A549 (cell line): ENCODE measurements around the gene BCL2L13. TPM values are rescaled to one million over a fixed set of nuclear protein-coding genes. Genes with fewer than 3 reads are reported as not detected.

Experiments
- ATAC-seq, 2 experiments: fragments of 200-7000 bp in 1 of 2; fragments of >200 bp in 1 of 2; cut with Nextera tagmentation in 1 of 2; cut with Tn5 transposase in 1 of 2; 3 replicates each; pipeline versions ENCODE4 v1.8.0 to v1.9.1; 2018 to 2020; ENCODE audit warnings: mild to moderate bottlenecking in 1 of 2, moderate library complexity in 1 of 2
- CTCF ChIA-PET: fragments of 300-600 bp; sonication (Branson Sonifier 250); formaldehyde crosslinking; extraction: SDS; loops from one replicate; lab custom pipeline; 2021; ENCODE audit warnings: antibody characterized with exemption, inconsistent platforms; lab: Yijun Ruan, JAX
- POLR2A ChIA-PET: fragments of 350-600 bp; formaldehyde crosslinking; extraction: SDS; loops from one replicate; lab custom pipeline; 2021; ENCODE audit warnings: antibody characterized with exemption, inconsistent platforms; lab: Yijun Ruan, JAX
- DNase-seq, 2 experiments: peaks; one replicate each; pipeline versions ENCODE4 v3.0.0 to v3.0.0-alpha.2; 2011 to 2016; ENCODE audit warnings: low read depth in 1 of 2, low spot score in 1 of 2
- FAIRE-seq: peaks from 2 replicates; lab custom pipeline; 2011; peaks lifted over from hg19 to GRCh38; lab: Jason Lieb, UNC
- H3K27ac ChIP-seq, 2 experiments: fragments of >200 bp; sonication (Bioruptor Twin); formaldehyde crosslinking; 3 replicates each; pipeline ENCODE4 v1.5.1; 2016 to 2017
- H3K4me1 ChIP-seq: fragments of >200 bp; sonication (Bioruptor Twin); formaldehyde crosslinking; 3 replicates; pipeline ENCODE4 v1.6.1; 2016
- H3K4me2 ChIP-seq: fragments of >200 bp; sonication (Bioruptor Twin); formaldehyde crosslinking; 3 replicates; pipeline ENCODE4 v1.6.1; 2016
- H3K4me3 ChIP-seq: fragments of >200 bp; sonication (Bioruptor Twin); formaldehyde crosslinking; 3 replicates; pipeline ENCODE4 v1.5.1; 2016
- H3K9me3 ChIP-seq: fragments of >200 bp; sonication (Bioruptor Twin); formaldehyde crosslinking; 3 replicates; pipeline ENCODE4 v1.6.1; 2016
- CBX2 ChIP-seq: fragments of 200-600 bp; sonication (generic); IDR thresholded peaks from 2 replicates; pipeline ENCODE4 v1.6.1; 2016; ENCODE audit warnings: low read depth, mild to moderate bottlenecking, borderline replicate concordance
- EHF ChIP-seq: fragments of 250-450 bp; sonication (Bioruptor Pico); IDR thresholded peaks from 2 replicates; pipeline ENCODE4 v1.5.0; 2020; ENCODE audit warnings: mild to moderate bottlenecking
- EP300 ChIP-seq, 2 experiments: fragments of >200 bp; sonication (Bioruptor Twin); formaldehyde crosslinking; IDR thresholded peaks; 2 replicates in 1 of 2; 3 replicates in 1 of 2; pipeline ENCODE4 v1.6.1; 2016 to 2017
- FOXS1 ChIP-seq: fragments of 250-450 bp; sonication (Bioruptor Pico); IDR thresholded peaks from 2 replicates; pipeline ENCODE4 v1.5.0; 2020; ENCODE audit warnings: mild to moderate bottlenecking, moderate library complexity
- HDAC2 ChIP-seq: fragments of 200-600 bp; sonication (generic); IDR thresholded peaks from 2 replicates; pipeline ENCODE4 v1.6.1; 2016
- HOXB5 ChIP-seq: fragments of 250-450 bp; sonication (Bioruptor Pico); IDR thresholded peaks from 2 replicates; pipeline ENCODE4 v1.5.0; 2020; ENCODE audit warnings: mild to moderate bottlenecking, moderate library complexity
- JUNB ChIP-seq: fragments of >200 bp; sonication (Bioruptor Twin); formaldehyde crosslinking; IDR thresholded peaks from 2 replicates; pipeline ENCODE4 v1.6.1; 2016
- KDM1A ChIP-seq: fragments of 200-600 bp; sonication (generic); IDR thresholded peaks from 2 replicates; pipeline ENCODE4 v1.6.1; 2016; ENCODE audit warnings: low read depth, mild to moderate bottlenecking
- MAFK ChIP-seq: fragments of 450-650 bp; IDR thresholded peaks from 2 replicates; pipeline ENCODE4 v1.6.1; 2014; ENCODE audit not compliant: partially characterized antibody
- MAZ ChIP-seq: fragments of 150-350 bp; IDR thresholded peaks from 2 replicates; pipeline ENCODE4 v1.6.1; 2014; ENCODE audit warnings: antibody characterized with exemption, low read depth, low read length, borderline replicate concordance
- NFE2L2 ChIP-seq: fragments of 150-350 bp; conservative IDR thresholded peaks from 2 replicates; pipeline ENCODE4 v1.6.1; 2014; ENCODE audit warnings: low read length
- NPAS2 ChIP-seq: fragments of 250-450 bp; sonication (Bioruptor Pico); IDR thresholded peaks from 2 replicates; pipeline ENCODE4 v1.8.0; 2022; ENCODE audit warnings: mild to moderate bottlenecking, moderate library complexity, borderline replicate concordance
- RAD21 ChIP-seq, 2 experiments: fragments of >200 bp in 1 of 2; sonication (Bioruptor Twin) in 1 of 2; formaldehyde crosslinking in 1 of 2; IDR thresholded peaks in 1 of 2; conservative IDR thresholded peaks in 1 of 2; 2 replicates in 1 of 2; 3 replicates in 1 of 2; pipeline ENCODE4 v1.6.1; 2012 to 2018; ENCODE audit warnings: inconsistent platforms in 1 of 2
- RARB ChIP-seq: fragments of 250-450 bp; sonication (Bioruptor Pico); IDR thresholded peaks from 2 replicates; pipeline ENCODE4 v1.8.0; 2021; ENCODE audit warnings: mild to moderate bottlenecking, moderate library complexity
- RFX5 ChIP-seq: fragments of 450-650 bp; IDR thresholded peaks from 2 replicates; pipeline ENCODE4 v1.7.1; 2014; ENCODE audit warnings: antibody characterized with exemption, mild to moderate bottlenecking, moderate library complexity
- RNF2 ChIP-seq: fragments of 200-600 bp; sonication (generic); IDR thresholded peaks from 2 replicates; pipeline ENCODE4 v1.6.1; 2016; ENCODE audit warnings: low read depth, mild to moderate bottlenecking, antibody characterized with exemption, moderate library complexity, borderline replicate concordance
- SMC3 ChIP-seq: fragments of >200 bp; sonication (Bioruptor Twin); formaldehyde crosslinking; IDR thresholded peaks from 3 replicates; pipeline ENCODE4 v1.6.1; 2018; ENCODE audit warnings: inconsistent platforms
- TP53 ChIP-seq: fragments of 250-450 bp; sonication (Bioruptor Pico); IDR thresholded peaks from 2 replicates; pipeline ENCODE4 v1.5.0; 2021; ENCODE audit warnings: mild to moderate bottlenecking, moderate library complexity
- ZC3H11A ChIP-seq: fragments of 450-650 bp; IDR thresholded peaks from 2 replicates; pipeline ENCODE4 v1.6.1; 2014; ENCODE audit warnings: antibody characterized with exemption, mild to moderate bottlenecking
- ZFP36 ChIP-seq: fragments of 450-650 bp; IDR thresholded peaks from 2 replicates; pipeline ENCODE4 v1.6.1; 2014; ENCODE audit warnings: borderline replicate concordance; ENCODE audit not compliant: partially characterized antibody
- ZSCAN20 ChIP-seq: fragments of 250-450 bp; sonication (Bioruptor Pico); IDR thresholded peaks from 2 replicates; pipeline ENCODE4 v1.8.0; 2022; ENCODE audit warnings: mild to moderate bottlenecking, moderate library complexity
- WGBS: methylation state at CpG from one replicate; pipeline ENCODE4 v1.1.6; 2017; ENCODE audit errors: missing lambda C conversion rate; 5-methylcytosine and 5-hydroxymethylcytosine counted together
- polyA plus RNA-seq, 4 experiments: library from polyadenylated mRNA; depleted of rRNA in 3 of 4; stranded (reverse); fragments of >200 nt; fragmentation: RNase III in 1 of 4; extraction: RNeasy Plus Mini Kit Qiagen cat#74134 plus additional on column Dnase treatment in 1 of 4; gene quantifications; 2 replicates in 3 of 4; 3 replicates in 1 of 4; pipeline ENCODE4 v1.2.3, GENCODE V29; 2011 to 2017
- TF ChIP-seq, protein P1 (sequence below): fragments of 250-450 bp; sonication (Bioruptor Pico); IDR thresholded peaks from 2 replicates; pipeline ENCODE4 v1.5.0; 2021; ENCODE audit warnings: mild to moderate bottlenecking, moderate library complexity, borderline replicate concordance
- TF ChIP-seq, protein P2 (sequence below): fragments of >200 bp; sonication (Bioruptor Twin); formaldehyde crosslinking; IDR thresholded peaks from 2 replicates; pipeline ENCODE4 v1.6.1; 2016
- TF ChIP-seq, protein P3 (sequence below): fragments of 200-600 bp; sonication (generic); IDR thresholded peaks from 2 replicates; pipeline ENCODE4 v1.6.1; 2016; ENCODE audit warnings: antibody characterized with exemption, mild to moderate bottlenecking, moderate library complexity
- TF ChIP-seq, protein P4 (sequence below): fragments of 250-450 bp; sonication (Bioruptor Pico); IDR thresholded peaks from 2 replicates; pipeline ENCODE4 v1.5.0; 2020; ENCODE audit warnings: low read depth, mild to moderate bottlenecking, moderate library complexity
- TF ChIP-seq, protein P5 (sequence below): fragments of >200 bp; sonication (Bioruptor Twin); formaldehyde crosslinking; IDR thresholded peaks from 3 replicates; pipeline ENCODE4 v1.6.1; 2016

BCL2L13 gene
- polyA plus RNA-seq, 2 of the 4 experiments (the other 2 are of a cell fraction) = 36.9 to 44.9 TPM

DNA sequence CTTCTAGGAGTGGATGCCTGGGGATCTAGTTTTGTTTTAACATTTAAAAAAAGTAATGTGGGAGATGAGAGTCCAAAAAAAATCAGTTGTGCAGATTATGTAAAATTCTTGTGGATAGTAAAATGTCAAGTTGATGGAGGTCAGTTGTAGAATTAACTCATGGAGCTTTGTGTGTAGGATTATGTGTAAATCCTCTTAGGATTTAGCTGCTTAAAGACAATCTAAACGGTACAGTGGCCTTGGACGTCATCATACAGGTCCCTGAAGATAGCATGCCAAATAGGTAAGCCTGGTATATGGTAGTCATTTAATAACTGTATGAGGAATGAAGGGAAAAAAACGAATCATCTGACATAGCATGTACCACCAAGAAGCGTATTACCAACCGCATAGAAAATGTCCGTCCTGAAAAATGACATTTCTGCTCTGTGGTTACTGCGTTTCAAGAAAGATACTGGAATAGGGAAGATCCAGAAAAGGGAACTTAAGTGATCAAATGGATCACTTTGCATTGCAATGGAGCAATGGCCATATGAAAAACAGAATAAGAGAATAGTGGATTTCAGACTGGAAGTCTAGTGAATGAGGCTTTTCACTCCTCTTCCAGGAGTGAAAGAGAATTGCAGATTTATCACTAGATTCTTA, 61.3 kb downstream of the BCL2L13 start:
- no peak for ATAC-seq
- 86% methylated on average over 7 of the region's 7 CpGs for WGBS
- TF ChIP-seq EHF (no peak), RAD21 (conservative IDR thresholded peaks at IDR 0.05 in 1 of 2, IDR thresholded peaks at IDR 0.05 in 1 of 2) (no peak), KDM1A (no peak), NPAS2 (CRISPR knock-in tag) (no peak), EP300 (IDR thresholded peaks at IDR 0.05) (no peak), ZFP36 (no peak), RARB (CRISPR knock-in tag) (no peak), SMC3 (no peak)
- TF ChIP-seq, protein P1, sequence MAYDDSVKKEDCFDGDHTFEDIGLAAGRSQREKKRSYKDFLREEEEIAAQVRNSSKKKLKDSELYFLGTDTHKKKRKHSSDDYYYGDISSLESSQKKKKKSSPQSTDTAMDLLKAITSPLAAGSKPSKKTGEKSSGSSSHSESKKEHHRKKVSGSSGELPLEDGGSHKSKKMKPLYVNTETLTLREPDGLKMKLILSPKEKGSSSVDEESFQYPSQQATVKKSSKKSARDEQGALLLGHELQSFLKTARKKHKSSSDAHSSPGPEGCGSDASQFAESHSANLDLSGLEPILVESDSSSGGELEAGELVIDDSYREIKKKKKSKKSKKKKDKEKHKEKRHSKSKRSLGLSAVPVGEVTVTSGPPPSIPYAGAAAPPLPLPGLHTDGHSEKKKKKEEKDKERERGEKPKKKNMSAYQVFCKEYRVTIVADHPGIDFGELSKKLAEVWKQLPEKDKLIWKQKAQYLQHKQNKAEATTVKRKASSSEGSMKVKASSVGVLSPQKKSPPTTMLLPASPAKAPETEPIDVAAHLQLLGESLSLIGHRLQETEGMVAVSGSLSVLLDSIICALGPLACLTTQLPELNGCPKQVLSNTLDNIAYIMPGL = no peak
- TF ChIP-seq, protein P2, sequence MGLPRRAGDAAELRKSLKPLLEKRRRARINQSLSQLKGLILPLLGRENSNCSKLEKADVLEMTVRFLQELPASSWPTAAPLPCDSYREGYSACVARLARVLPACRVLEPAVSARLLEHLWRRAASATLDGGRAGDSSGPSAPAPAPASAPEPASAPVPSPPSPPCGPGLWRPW = no peak
- H3K27ac ChIP-seq = no peak overlapping the region
- peaks cover 12% of the 10 kb centered on the region; the same call in 1 of the 3 replicates for H3K4me1 ChIP-seq
- ChIA-PET POLR2A (interaction anchor here (0.6 kb wide), 1 partner anchor 12 kb away, joined by 4 read pairs; no protein-coding TSS in a partner anchor), CTCF (no interaction called here)
- H3K4me3 ChIP-seq = no peak overlapping the region
- FAIRE-seq = no peak
- H3K9me3 ChIP-seq = no peaks in the 10 kb centered on the region
- DNase-seq = no peak
- H3K4me2 ChIP-seq = no peak overlapping the region

DNA sequence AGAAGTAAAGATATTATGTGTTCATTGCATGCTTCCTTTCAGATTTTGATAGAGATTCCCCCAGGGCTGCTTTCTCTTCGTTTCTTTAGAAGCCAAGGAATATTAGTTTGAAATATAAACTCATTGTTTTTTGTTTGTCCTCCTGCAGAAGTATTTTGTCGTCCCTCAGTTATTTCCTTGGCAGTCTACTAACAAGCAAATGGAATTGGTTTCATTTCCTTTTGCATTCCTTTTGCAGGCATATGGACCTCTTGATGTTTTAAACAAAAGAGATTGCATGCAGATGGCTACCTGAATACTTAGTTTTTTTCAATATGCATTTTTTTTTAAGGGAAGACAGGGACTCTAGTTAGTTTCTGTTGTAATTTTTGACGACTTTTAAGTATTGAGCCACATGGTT, 62.2 kb downstream of the BCL2L13 start:
- ATAC-seq (no peak), DNase-seq (no peak), FAIRE-seq (no peak)
- ChIA-PET POLR2A (no interaction called here), CTCF (no interaction called here)
- H3K9me3 ChIP-seq = no peaks in the 10 kb centered on the region
- H3K4me1 ChIP-seq = peaks cover 16% of the 10 kb centered on the region; the same call in 2 of the 3 replicates
- TF ChIP-seq ZC3H11A = no peak
- no peak for TF ChIP-seq JUNB
- TF ChIP-seq SMC3 = no peak
- no peak for TF ChIP-seq MAFK
- TF ChIP-seq RFX5 = no peak
- no peak for TF ChIP-seq MAZ
- TF ChIP-seq, protein P3, sequence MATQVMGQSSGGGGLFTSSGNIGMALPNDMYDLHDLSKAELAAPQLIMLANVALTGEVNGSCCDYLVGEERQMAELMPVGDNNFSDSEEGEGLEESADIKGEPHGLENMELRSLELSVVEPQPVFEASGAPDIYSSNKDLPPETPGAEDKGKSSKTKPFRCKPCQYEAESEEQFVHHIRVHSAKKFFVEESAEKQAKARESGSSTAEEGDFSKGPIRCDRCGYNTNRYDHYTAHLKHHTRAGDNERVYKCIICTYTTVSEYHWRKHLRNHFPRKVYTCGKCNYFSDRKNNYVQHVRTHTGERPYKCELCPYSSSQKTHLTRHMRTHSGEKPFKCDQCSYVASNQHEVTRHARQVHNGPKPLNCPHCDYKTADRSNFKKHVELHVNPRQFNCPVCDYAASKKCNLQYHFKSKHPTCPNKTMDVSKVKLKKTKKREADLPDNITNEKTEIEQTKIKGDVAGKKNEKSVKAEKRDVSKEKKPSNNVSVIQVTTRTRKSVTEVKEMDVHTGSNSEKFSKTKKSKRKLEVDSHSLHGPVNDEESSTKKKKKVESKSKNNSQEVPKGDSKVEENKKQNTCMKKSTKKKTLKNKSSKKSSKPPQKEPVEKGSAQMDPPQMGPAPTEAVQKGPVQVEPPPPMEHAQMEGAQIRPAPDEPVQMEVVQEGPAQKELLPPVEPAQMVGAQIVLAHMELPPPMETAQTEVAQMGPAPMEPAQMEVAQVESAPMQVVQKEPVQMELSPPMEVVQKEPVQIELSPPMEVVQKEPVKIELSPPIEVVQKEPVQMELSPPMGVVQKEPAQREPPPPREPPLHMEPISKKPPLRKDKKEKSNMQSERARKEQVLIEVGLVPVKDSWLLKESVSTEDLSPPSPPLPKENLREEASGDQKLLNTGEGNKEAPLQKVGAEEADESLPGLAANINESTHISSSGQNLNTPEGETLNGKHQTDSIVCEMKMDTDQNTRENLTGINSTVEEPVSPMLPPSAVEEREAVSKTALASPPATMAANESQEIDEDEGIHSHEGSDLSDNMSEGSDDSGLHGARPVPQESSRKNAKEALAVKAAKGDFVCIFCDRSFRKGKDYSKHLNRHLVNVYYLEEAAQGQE = no peak
- no peak for TF ChIP-seq NFE2L2
- TF ChIP-seq, protein P2 = no peak
- TF ChIP-seq HDAC2 = no peak
- TF ChIP-seq RNF2 = no peak
- TF ChIP-seq, protein P4, sequence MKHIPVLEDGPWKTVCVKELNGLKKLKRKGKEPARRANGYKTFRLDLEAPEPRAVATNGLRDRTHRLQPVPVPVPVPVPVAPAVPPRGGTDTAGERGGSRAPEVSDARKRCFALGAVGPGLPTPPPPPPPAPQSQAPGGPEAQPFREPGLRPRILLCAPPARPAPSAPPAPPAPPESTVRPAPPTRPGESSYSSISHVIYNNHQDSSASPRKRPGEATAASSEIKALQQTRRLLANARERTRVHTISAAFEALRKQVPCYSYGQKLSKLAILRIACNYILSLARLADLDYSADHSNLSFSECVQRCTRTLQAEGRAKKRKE (CRISPR knock-in tag) = no peak
- no peak for TF ChIP-seq EHF
- TF ChIP-seq ZSCAN20 (CRISPR knock-in tag) = no peak
- no peak for TF ChIP-seq FOXS1 (CRISPR knock-in tag)
- no peak for TF ChIP-seq HOXB5 (CRISPR knock-in tag)
- no peak for TF ChIP-seq TP53
- TF ChIP-seq, protein P5, sequence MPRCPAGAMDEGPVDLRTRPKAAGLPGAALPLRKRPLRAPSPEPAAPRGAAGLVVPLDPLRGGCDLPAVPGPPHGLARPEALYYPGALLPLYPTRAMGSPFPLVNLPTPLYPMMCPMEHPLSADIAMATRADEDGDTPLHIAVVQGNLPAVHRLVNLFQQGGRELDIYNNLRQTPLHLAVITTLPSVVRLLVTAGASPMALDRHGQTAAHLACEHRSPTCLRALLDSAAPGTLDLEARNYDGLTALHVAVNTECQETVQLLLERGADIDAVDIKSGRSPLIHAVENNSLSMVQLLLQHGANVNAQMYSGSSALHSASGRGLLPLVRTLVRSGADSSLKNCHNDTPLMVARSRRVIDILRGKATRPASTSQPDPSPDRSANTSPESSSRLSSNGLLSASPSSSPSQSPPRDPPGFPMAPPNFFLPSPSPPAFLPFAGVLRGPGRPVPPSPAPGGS = no peak
- TF ChIP-seq CBX2 = no peak
- WGBS = 24% methylated on average over 3 of the region's 3 CpGs
- no peak overlapping the region for H3K4me3 ChIP-seq
- H3K27ac ChIP-seq = no peak overlapping the region
- peak overlapping the region; percentile 2; the same call in 1 of the 3 replicates for H3K4me2 ChIP-seq
